IMR-90 (cell line): ENCODE data around the gene ZNF554.

Experiments used
- POLR2A ChIP-seq: IDR thresholded peaks from 2 replicates; pipeline ENCODE4 v1.6.1; 2012; ENCODE audit warnings: mild to moderate bottlenecking, low read depth, low read length
- SMC3 ChIP-seq: fragments of 150-350 bp; IDR thresholded peaks from 2 replicates; pipeline ENCODE4 v1.6.1; 2016; ENCODE audit warnings: low read depth, mild to moderate bottlenecking, antibody characterized with exemption, low read length, moderate library complexity
- TF ChIP-seq, protein P1 (sequence below): conservative IDR thresholded peaks from 2 replicates; pipeline ENCODE4 v1.5.1; 2012; ENCODE audit warnings: mild to moderate bottlenecking, low read depth, low read length, improper control_type of control experiment

DNA sequence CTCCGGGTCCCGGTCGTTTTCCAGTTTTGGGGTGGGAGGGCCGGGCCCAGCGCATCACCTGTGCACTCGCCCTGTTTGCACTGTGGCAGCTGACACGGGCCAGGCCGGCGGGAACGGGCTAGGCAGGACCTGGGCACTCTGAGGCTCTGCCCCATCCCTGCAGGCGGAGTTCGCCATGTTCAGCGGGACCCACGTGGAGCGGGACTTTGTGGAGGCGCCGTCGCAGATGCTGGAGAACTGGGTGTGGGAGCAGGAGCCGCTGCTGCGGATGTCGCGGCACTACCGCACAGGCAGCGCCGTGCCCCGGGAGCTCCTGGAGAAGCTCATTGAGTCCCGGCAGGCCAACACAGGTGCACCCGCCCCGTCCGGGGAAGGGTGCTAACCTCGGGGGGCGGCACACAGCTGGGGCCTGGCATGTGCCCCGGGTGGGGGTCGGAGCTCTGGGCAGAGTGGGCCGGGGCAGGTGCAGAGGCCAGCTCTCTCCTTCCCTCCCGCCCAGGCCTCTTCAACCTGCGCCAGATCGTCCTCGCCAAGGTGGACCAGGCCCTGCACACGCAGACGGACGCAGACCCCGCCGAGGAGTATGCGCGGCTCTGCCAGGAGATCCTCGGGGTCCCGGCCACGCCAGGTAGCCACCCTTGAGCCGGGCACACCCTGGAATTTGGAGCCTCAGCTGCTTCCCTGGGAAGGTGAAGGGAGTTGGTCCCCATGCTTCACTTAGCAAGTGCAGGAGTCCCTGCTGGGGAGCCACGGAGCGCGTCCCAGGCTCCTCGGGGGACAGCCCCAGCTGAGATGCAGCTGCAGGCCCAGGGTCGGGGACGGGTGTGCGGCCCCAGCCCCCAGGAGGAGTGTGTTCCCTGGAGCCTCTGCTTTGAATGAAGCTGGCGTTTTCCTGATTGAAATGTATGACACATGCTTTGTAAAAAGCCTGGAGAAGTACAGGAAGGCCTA lies 9.3 kb upstream of the ZNF554 start:
- TF ChIP-seq SMC3 (no peak), POLR2A (no peak)
- TF ChIP-seq, protein P1, sequence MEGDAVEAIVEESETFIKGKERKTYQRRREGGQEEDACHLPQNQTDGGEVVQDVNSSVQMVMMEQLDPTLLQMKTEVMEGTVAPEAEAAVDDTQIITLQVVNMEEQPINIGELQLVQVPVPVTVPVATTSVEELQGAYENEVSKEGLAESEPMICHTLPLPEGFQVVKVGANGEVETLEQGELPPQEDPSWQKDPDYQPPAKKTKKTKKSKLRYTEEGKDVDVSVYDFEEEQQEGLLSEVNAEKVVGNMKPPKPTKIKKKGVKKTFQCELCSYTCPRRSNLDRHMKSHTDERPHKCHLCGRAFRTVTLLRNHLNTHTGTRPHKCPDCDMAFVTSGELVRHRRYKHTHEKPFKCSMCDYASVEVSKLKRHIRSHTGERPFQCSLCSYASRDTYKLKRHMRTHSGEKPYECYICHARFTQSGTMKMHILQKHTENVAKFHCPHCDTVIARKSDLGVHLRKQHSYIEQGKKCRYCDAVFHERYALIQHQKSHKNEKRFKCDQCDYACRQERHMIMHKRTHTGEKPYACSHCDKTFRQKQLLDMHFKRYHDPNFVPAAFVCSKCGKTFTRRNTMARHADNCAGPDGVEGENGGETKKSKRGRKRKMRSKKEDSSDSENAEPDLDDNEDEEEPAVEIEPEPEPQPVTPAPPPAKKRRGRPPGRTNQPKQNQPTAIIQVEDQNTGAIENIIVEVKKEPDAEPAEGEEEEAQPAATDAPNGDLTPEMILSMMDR: no peak
